CD14-positive monocyte (primary cell): Measurements from ENCODE around the gene PLEKHN1. TPM values are rescaled to one million over a fixed set of nuclear protein-coding genes. Genes with fewer than 3 reads are reported as not detected.
A peak's percentile ranks its signal among the peaks of the same experiment; 100 is the strongest.

Source experiments
- DNase-seq, 3 donors: peaks; one replicate each; pipeline ENCODE4 v3.0.0-alpha.2; 2011 to 2022
- H2AFZ ChIP-seq: 2 replicates; pipeline ENCODE4 v1.6.0; 2012; ENCODE audit warnings: mild to moderate bottlenecking, low read depth, low read length, inconsistent platforms; ENCODE audit not compliant: insufficient read depth, poor library complexity, severe bottlenecking
- H3K27ac ChIP-seq, 2 donors: 1 replicate in 1 of 2; 2 replicates in 1 of 2; pipeline ENCODE4 v1.5.1; 2012 to 2013; ENCODE audit warnings: low read length in 2 of 2, control low read depth in 1 of 2, inconsistent platforms in 1 of 2, low read depth in 1 of 2, mild to moderate bottlenecking in 1 of 2
- H3K27me3 ChIP-seq, 2 donors: one replicate each; pipeline versions ENCODE4 v1.6.0 to v1.6.1; 2011 to 2013; ENCODE audit warnings: low read length in 2 of 2; ENCODE audit not compliant: control insufficient read depth in 2 of 2, insufficient read depth in 2 of 2
- H3K36me3 ChIP-seq, 2 donors: replicated peaks in 1 of 2; 1 replicate in 1 of 2; 2 replicates in 1 of 2; pipeline versions ENCODE4 v1.5.1 to v1.6.1; 2012 to 2013; ENCODE audit warnings: low read length in 2 of 2, control low read depth in 1 of 2, inconsistent platforms in 1 of 2, mild to moderate bottlenecking in 1 of 2; ENCODE audit not compliant: insufficient read depth in 2 of 2, control insufficient read depth in 1 of 2
- H3K4me1 ChIP-seq, 2 donors: 1 replicate in 1 of 2; 2 replicates in 1 of 2; pipeline versions ENCODE4 v1.5.1 to v1.6.1; 2012 to 2013; ENCODE audit warnings: low read length in 2 of 2, control low read depth in 1 of 2, inconsistent platforms in 1 of 2, mild to moderate bottlenecking in 1 of 2, moderate library complexity in 1 of 2; ENCODE audit not compliant: insufficient read depth in 2 of 2, control insufficient read depth in 1 of 2
- H3K4me2 ChIP-seq: replicated peaks from 2 replicates; pipeline ENCODE3; 2012; ENCODE audit warnings: low read length, moderate library complexity, mild to moderate bottlenecking; ENCODE audit not compliant: poor library complexity, severe bottlenecking; ENCODE audit errors: extremely low read depth
- H3K4me3 ChIP-seq, 3 experiments: fragments of 200-600 bp in 1 of 3; sonication (generic) in 1 of 3; replicated peaks in 1 of 3; 1 replicate in 2 of 3; 2 replicates in 1 of 3; pipeline ENCODE4 v1.5.1; 2011 to 2013; ENCODE audit warnings: low read length in 3 of 3, mild to moderate bottlenecking in 3 of 3, control low read depth in 2 of 3, low read depth in 2 of 3, inconsistent platforms in 1 of 3, moderate library complexity in 1 of 3
- H3K79me2 ChIP-seq: 2 replicates; pipeline ENCODE4 v1.6.0; 2012; ENCODE audit warnings: mild to moderate bottlenecking, control low read depth, inconsistent platforms, low read length, moderate library complexity; ENCODE audit not compliant: insufficient read depth
- H3K9ac ChIP-seq: 2 replicates; pipeline ENCODE4 v1.6.0; 2017; ENCODE audit warnings: low read length, mild to moderate bottlenecking; ENCODE audit not compliant: insufficient read depth, poor library complexity, severe bottlenecking
- H3K9me3 ChIP-seq, 2 donors: replicated peaks in 1 of 2; 1 replicate in 1 of 2; 2 replicates in 1 of 2; pipeline versions ENCODE4 v1.5.1 to v1.6.1; 2012 to 2013; ENCODE audit warnings: low read length in 2 of 2, control low read depth in 1 of 2; ENCODE audit not compliant: control insufficient read depth in 1 of 2, insufficient read depth in 1 of 2
- H4K20me1 ChIP-seq: 2 replicates; pipeline ENCODE4 v1.6.0; 2012; ENCODE audit warnings: mild to moderate bottlenecking, low read length, control low read depth, moderate library complexity; ENCODE audit not compliant: insufficient read depth
- H3K27ac Mint-ChIP-seq, 7 donors: one replicate each; pipeline ENCODE4 v1.8.0; 2020; ENCODE audit warnings: mild to moderate bottlenecking in 7 of 7, mixed read lengths in 7 of 7, moderate library complexity in 6 of 7, inconsistent platforms in 2 of 7
- H3K27me3 Mint-ChIP-seq, 3 donors: one replicate each; pipeline ENCODE4 v1.8.0; 2021 to 2022; ENCODE audit warnings: low read depth in 3 of 3, mild to moderate bottlenecking in 3 of 3, mixed read lengths in 3 of 3, moderate library complexity in 3 of 3, inconsistent platforms in 1 of 3
- H3K36me3 Mint-ChIP-seq, 2 donors: one replicate each; pipeline ENCODE4 v1.8.0; 2020; ENCODE audit warnings: mixed read lengths in 2 of 2, inconsistent platforms in 1 of 2, mild to moderate bottlenecking in 1 of 2
- H3K4me1 Mint-ChIP-seq: one replicate; pipeline ENCODE4 v1.8.0; 2020; ENCODE audit warnings: mild to moderate bottlenecking, mixed read lengths
- H3K4me3 Mint-ChIP-seq, 2 donors: one replicate each; pipeline ENCODE4 v1.8.0; 2020; ENCODE audit warnings: mild to moderate bottlenecking in 2 of 2, mixed read lengths in 2 of 2, moderate library complexity in 1 of 2
- H3K9me3 Mint-ChIP-seq, 7 donors: one replicate each; pipeline ENCODE4 v1.8.0; 2020 to 2022; ENCODE audit warnings: mixed read lengths in 7 of 7, mild to moderate bottlenecking in 6 of 7, moderate library complexity in 6 of 7, inconsistent platforms in 2 of 7
- WGBS: methylation state at CpG from one replicate; pipeline ENCODE4 v1.1.5; 2013; ENCODE audit warnings: missing lambda C conversion rate; ENCODE audit not compliant: insufficient coverage; 5-methylcytosine and 5-hydroxymethylcytosine counted together
- intact Hi-C, 2 donors: fragments of 100-400 bp; cut with micrococcal nuclease; formaldehyde crosslinking; loops; one replicate each; pipeline versions ENCODE4 v1.15.0 to v1.15.1; 2023
- polyA plus RNA-seq, 3 donors: library from polyadenylated mRNA; depleted of rRNA in 1 of 3; unstranded in 2 of 3; stranded (reverse) in 1 of 3; fragments of 300-500 nt in 2 of 3; fragments of >200 nt in 1 of 3; fragmentation: Illumina TruSeq in 2 of 3; gene quantifications; 1 replicate in 2 of 3; 2 replicates in 1 of 3; pipeline ENCODE4 v1.2.3, GENCODE V29; 2012 to 2021
- TF ChIP-seq, protein P1 (sequence below): fragments of 200-600 bp; IDR thresholded peaks from one replicate; pipeline ENCODE4 v1.8.0; 2022; ENCODE audit warnings: antibody characterized with exemption, mild to moderate bottlenecking

The PLEKHN1 gene
- polyA plus RNA-seq, 3 donors = 0.21 to 1.5 (median 0.62) TPM

DNA sequence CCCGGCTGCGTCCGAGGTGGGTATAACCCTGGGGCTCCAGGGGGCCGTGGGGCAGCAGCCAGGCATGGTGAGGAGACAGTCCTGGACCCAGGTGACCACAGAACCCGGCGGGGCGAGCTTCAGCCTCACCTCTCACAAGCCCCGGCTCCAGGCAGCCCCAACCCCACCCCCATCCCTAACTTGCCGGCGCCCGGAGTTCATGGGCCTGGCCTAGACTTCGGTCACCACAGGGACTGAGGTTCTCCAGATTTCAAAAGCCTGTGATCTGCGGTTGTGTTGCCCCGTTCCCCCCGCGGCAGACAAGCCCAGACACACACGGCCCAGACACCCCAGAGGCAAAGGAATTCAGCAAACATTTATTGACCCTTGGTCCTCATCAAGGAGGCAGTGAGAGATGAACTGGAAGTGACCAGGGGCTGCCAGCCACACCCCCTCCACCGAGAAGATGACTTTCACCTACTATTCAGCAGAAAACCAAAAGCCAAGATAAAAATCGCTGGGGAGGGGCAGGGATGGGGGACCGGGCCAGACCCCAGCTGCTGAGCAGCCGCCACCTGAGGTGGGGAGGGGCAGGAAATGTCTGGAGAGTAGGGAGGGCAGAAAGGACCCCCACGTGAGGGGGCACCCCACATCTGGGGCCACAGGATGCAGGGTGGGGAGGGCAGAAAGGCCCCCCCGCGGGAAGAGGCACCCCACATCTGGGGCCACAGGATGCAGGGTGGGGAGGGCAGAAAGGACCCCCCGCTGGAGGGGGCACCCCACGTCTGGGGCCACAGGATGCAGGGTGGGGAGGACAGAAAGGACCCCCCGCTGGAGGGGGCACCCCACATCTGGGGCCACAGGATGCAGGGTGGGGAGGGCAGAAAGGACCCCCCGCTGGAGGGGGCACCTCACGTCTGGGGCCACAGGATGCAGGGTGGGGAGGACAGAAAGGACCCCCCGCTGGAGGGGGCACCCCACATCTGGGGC, 29.7 kb downstream of the PLEKHN1 start:
- H3K27me3 Mint-ChIP-seq = peaks cover 45 to 82% (median 63%) of the 10 kb centered on the region in 3 donors
- Histone ChIP-seq H3K79me2 (no peaks in the 10 kb centered on the region), H2AFZ (no peak overlapping the region), H3K4me2 (no peak overlapping the region), H3K9me3 (peaks cover 22 to 29% of the 10 kb centered on the region in 2 donors), H4K20me1 (peaks cover 12% of the 10 kb centered on the region), H3K4me1 (peaks cover 6 to 22% of the 10 kb centered on the region in 2 donors), H3K27me3 (peaks cover 23 to 48% of the 10 kb centered on the region in 2 donors), H3K36me3 (no peaks in the 10 kb centered on the region), H3K9ac (no peak overlapping the region), H3K27ac (no peak overlapping the region), H3K4me3 (no peak overlapping the region)
- no peak overlapping the region for H3K27ac Mint-ChIP-seq
- peaks cover 0 to 4% of the 10 kb centered on the region in 2 donors for H3K36me3 Mint-ChIP-seq
- H3K9me3 Mint-ChIP-seq = peaks cover 10 to 43% (median 32%) of the 10 kb centered on the region in 7 donors
- intact Hi-C loops = no loop called here
- 59% methylated on average over 10 of the region's 30 CpGs for WGBS
- peaks cover 10% of the 10 kb centered on the region for H3K4me1 Mint-ChIP-seq
- peak overlapping the region in 1 of 2 donors; percentile 69 for H3K4me3 Mint-ChIP-seq
- DNase-seq = no peak
- TF ChIP-seq, protein P1, sequence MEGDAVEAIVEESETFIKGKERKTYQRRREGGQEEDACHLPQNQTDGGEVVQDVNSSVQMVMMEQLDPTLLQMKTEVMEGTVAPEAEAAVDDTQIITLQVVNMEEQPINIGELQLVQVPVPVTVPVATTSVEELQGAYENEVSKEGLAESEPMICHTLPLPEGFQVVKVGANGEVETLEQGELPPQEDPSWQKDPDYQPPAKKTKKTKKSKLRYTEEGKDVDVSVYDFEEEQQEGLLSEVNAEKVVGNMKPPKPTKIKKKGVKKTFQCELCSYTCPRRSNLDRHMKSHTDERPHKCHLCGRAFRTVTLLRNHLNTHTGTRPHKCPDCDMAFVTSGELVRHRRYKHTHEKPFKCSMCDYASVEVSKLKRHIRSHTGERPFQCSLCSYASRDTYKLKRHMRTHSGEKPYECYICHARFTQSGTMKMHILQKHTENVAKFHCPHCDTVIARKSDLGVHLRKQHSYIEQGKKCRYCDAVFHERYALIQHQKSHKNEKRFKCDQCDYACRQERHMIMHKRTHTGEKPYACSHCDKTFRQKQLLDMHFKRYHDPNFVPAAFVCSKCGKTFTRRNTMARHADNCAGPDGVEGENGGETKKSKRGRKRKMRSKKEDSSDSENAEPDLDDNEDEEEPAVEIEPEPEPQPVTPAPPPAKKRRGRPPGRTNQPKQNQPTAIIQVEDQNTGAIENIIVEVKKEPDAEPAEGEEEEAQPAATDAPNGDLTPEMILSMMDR = no peak

- no peak overlapping the region for H3K9ac ChIP-seq
- peak in 1 of 3 donors; percentile 8 for DNase-seq
- Mint-ChIP-seq H3K36me3 (peaks cover 0 to 4% of the 10 kb centered on the region in 2 donors), H3K9me3 (peaks cover 6 to 40% (median 21%) of the 10 kb centered on the region in 7 donors), H3K27ac (no peak overlapping the region), H3K4me3 (peak overlapping the region; percentile 56 to 75), H3K4me1 (peaks cover 14% of the 10 kb centered on the region), H3K27me3 (peaks cover 52 to 80% (median 63%) of the 10 kb centered on the region in 3 donors)
- no peak overlapping the region for H3K27ac ChIP-seq
- peaks cover 28 to 58% of the 10 kb centered on the region in 2 donors for H3K27me3 ChIP-seq
- intact Hi-C loops = no loop called here
- H3K4me1 ChIP-seq = peaks cover 11 to 33% of the 10 kb centered on the region in 2 donors
- no peak overlapping the region for H2AFZ ChIP-seq
- TF ChIP-seq, protein P1 = no peak
- 52% methylated on average over 22 of the region's 24 CpGs for WGBS
- peak overlapping the region in 1 of 3 experiments; percentile 52 for H3K4me3 ChIP-seq
- no peaks in the 10 kb centered on the region for H3K79me2 ChIP-seq
- peaks cover 16 to 27% of the 10 kb centered on the region in 2 donors for H3K9me3 ChIP-seq
- H3K36me3 ChIP-seq = no peaks in the 10 kb centered on the region
- H4K20me1 ChIP-seq = peaks cover 12% of the 10 kb centered on the region
- H3K4me2 ChIP-seq = peak overlapping the region; percentile 36
These were observed 30.8 kb downstream of the PLEKHN1 start for GRCh38 chr1:996851-997712.
